Measurements from ENCODE around the gene ELOB.
"Not testable (repeated sequence)": the region's sequence is repeated elsewhere in the genome, so short reads cannot be mapped to it uniquely, and the experiment has no call there.

Gene ELOB

DNA sequence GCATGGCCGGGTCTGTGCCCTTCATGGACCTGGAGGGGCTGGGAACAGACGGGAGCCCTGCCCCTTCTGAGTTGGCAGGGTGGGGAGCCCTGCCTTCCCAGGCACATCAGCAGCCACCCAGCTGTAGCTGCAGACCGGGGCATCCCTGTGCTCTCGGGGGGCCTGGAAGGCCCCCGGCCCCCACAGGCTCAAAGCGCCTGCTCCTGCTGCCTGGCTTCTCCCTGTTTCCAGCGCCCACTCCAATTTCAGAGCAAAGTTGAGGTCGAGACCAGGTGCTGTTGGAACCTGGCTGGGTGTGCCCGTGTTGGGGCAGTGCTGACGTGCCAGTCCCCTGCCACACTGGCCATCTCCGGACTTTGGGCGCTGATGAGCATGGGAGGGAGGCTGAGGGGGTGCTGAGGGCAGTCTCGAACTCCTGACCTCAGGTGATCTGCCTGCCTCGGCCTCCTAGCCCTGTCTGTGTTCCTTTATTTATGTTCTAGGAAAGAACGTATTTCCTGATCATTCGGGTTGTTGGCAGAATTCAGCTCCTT, 52.2 kb downstream of the ELOB start:
- DNase-seq (ENCODE audit: low read depth in 1 of 2, low spot score in 1 of 2), result no peak

DNA sequence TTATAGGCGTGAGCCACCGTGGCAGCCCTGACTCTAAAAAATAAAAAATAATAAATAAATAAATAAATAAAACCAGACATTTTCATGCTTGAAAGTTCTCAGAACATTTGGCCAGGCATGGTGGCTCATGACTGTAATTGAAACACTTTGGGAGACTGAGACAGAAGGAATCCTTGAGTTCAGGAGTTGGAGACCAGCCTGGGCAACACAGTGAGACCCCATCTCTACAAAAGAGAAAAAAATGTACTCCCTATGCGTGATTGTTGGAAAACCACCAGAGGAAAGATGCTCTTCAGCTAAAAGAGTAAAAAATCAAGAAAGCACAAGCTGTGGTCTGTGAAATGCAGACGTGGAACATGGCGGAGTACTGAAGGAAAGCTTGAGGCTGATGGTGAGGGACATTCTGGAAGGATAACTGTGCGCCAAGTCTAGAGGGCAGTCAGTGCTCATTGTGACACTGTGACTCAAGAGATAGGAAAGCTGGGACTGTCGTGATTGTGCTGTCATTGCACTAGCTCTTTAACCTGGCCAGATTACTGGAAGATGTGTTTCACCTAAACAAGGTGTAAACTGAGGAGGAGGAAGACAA, 52.9 kb downstream of the ELOB start:
- DNase-seq (ENCODE audit: low read depth in 1 of 2, low spot score in 1 of 2), result no peak

DNA sequence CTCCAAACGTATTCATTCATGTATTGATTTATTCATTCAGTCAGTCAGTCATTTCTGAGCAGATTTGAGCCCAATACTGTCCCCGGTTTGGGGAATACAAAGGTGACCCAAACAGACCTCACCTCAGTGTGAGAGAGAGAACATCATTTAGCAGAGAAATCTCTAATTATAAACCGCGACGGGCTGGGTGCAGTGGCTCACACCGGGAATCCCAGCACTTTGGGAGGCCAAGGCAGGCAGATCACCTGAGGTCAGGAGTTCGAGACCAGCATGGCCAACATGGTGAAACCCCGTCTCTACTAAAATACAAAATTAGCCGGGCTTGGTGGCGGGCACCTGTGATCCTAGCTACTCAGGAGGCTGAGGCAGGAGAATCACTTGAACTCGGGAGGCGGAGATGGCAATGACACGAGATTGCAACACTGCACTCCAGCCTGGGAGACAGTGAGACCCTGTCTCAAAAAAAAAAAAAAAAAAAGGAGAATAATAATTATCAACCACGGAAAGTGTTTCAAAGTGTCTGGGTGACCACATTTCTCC, 55.4 kb downstream of the ELOB start:
- DNase-seq (ENCODE audit: low read depth in 1 of 2, low spot score in 1 of 2), result not testable (repeated sequence)

All from activated CD4-positive, alpha-beta T cell treated with anti-CD3 and anti-CD28 coated beads, Interleukin-2, amount 50 U/mL, for 24 hours (primary cell).